Measurements from ENCODE around the gene NRAP. TPM values are rescaled to one million over a fixed set of nuclear protein-coding genes. Genes with fewer than 3 reads are reported as not detected.
A peak's percentile ranks its signal among the peaks of the same experiment; 100 is the strongest.

The NRAP gene
- total RNA-seq, 1 experiment from 2014 or later, result not detected

DNA sequence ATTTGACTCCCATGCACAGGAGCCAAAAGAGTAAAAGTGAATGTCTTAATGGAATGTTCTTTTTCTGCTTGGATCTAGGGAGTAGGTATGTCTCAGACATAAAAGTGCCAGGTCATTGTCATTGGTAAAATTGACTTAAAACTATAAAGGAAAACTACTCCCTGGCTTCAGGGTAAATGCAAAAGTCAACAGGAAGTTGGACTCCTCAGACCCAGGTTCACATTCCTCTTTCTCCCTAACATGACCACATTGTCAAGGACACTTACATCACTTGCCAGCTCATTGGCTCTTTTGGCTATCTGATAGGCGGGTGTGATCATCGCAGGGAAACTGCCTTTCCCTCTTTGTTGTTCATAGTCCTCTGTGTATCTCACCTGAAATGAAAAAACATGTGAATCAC, 13.7 kb downstream of the NRAP start:
- CTCF ChIA-PET, result no interaction called here
- TF ChIP-seq, protein P1, sequence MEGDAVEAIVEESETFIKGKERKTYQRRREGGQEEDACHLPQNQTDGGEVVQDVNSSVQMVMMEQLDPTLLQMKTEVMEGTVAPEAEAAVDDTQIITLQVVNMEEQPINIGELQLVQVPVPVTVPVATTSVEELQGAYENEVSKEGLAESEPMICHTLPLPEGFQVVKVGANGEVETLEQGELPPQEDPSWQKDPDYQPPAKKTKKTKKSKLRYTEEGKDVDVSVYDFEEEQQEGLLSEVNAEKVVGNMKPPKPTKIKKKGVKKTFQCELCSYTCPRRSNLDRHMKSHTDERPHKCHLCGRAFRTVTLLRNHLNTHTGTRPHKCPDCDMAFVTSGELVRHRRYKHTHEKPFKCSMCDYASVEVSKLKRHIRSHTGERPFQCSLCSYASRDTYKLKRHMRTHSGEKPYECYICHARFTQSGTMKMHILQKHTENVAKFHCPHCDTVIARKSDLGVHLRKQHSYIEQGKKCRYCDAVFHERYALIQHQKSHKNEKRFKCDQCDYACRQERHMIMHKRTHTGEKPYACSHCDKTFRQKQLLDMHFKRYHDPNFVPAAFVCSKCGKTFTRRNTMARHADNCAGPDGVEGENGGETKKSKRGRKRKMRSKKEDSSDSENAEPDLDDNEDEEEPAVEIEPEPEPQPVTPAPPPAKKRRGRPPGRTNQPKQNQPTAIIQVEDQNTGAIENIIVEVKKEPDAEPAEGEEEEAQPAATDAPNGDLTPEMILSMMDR (IDR thresholded peaks at IDR 0.05; ENCODE audit: unreplicated experiment), result no peak
- Mint-ChIP-seq H3K4me3 (ENCODE audit: unreplicated experiment) (no peak overlapping the region), H3K27ac (ENCODE audit: low read depth, unreplicated experiment) (no peak overlapping the region), H3K27me3 (ENCODE audit: insufficient read depth, unreplicated experiment) (peaks cover 70% of the 10 kb centered on the region), H3K9me3 (ENCODE audit: unreplicated experiment) (no peaks in the 10 kb centered on the region), H3K36me3 (ENCODE audit: insufficient read depth, unreplicated experiment) (no peaks in the 10 kb centered on the region), H3K4me1 (ENCODE audit: insufficient read depth, unreplicated experiment) (no peaks in the 10 kb centered on the region)
- POLR2A ChIA-PET, result interaction anchor here (0.9 kb wide), 1 partner anchor 183 kb away, joined by 3 read pairs; no protein-coding TSS in a partner anchor
- no TSS peak for BruUV-seq (replicated peaks)
- intact Hi-C loops (cut with micrococcal nuclease), result no loop called here
- DNase-seq (ENCODE audit: unreplicated experiment), result peak; percentile 4

DNA sequence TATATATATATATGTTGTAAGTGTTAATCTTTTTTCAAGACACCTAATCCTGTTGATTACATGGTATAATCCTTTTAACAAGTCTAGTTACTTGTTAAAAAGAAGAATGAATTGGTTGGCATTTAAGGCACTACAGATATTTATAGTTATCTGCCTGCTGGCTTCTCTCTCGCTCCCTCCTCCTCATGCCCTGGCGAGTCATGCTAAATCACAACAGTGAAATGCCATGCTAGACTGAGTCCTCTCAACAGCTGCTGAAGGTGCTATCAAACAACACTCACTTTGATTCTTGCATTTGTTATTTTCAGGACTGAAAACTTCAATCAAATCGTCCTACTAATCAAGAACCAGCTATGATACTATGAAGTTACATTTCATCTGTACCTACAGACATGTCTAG, 15.4 kb downstream of the NRAP start:
- peaks cover 70% of the 10 kb centered on the region for H3K27me3 Mint-ChIP-seq (ENCODE audit: insufficient read depth, unreplicated experiment)
- TF ChIP-seq, protein P1 (IDR thresholded peaks at IDR 0.05; ENCODE audit: unreplicated experiment), result no peak

DNA sequence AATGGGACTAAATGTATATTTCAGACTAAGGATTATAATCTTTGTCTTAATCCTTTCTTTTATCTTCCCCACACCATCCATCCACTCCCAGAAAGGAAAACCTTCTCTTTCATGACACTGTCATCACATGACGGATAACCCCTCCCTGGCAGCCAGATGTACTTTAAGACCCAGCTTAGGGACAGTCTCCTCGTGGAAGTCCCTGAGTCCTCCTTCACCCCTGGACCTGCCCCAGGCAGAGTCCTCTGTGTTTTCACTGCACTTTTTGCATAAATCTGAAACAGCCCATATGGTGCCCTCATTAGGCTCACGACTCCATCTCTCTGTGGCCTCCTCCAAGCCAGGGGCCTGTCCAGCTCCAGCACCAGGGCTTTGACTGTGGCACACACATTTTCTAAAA, 16.0 kb downstream of the NRAP start:
- Mint-ChIP-seq H3K4me3 (ENCODE audit: unreplicated experiment) (no peak overlapping the region), H3K27me3 (ENCODE audit: insufficient read depth, unreplicated experiment) (peaks cover 74% of the 10 kb centered on the region), H3K4me1 (ENCODE audit: insufficient read depth, unreplicated experiment) (no peaks in the 10 kb centered on the region), H3K9me3 (ENCODE audit: unreplicated experiment) (no peaks in the 10 kb centered on the region), H3K27ac (ENCODE audit: low read depth, unreplicated experiment) (no peak overlapping the region), H3K36me3 (ENCODE audit: insufficient read depth, unreplicated experiment) (no peaks in the 10 kb centered on the region)
- TF ChIP-seq, protein P1 (IDR thresholded peaks at IDR 0.05; ENCODE audit: unreplicated experiment), result no peak
- intact Hi-C loops (cut with micrococcal nuclease), result no loop called here
- no peak for DNase-seq (ENCODE audit: unreplicated experiment)
- BruUV-seq (replicated peaks), result no TSS peak
- CTCF ChIA-PET, result no interaction called here
- POLR2A ChIA-PET, result no interaction called here

More for the DNA sequence above, 15.4 kb downstream of the NRAP start:
- H3K9me3 Mint-ChIP-seq (ENCODE audit: unreplicated experiment), result no peaks in the 10 kb centered on the region
- no peaks in the 10 kb centered on the region for H3K36me3 Mint-ChIP-seq (ENCODE audit: insufficient read depth, unreplicated experiment)
- intact Hi-C loops (cut with micrococcal nuclease), result no loop called here
- BruUV-seq (replicated peaks), result no TSS peak
- no peak for DNase-seq (ENCODE audit: unreplicated experiment)
- ChIA-PET CTCF (no interaction called here), POLR2A (interaction anchor here (0.7 kb wide), 1 partner anchor 11 kb away, joined by 3 read pairs; no protein-coding TSS in a partner anchor)
- no peaks in the 10 kb centered on the region for H3K4me1 Mint-ChIP-seq (ENCODE audit: insufficient read depth, unreplicated experiment)
- H3K4me3 Mint-ChIP-seq (ENCODE audit: unreplicated experiment), result no peak overlapping the region
- H3K27ac Mint-ChIP-seq (ENCODE audit: low read depth, unreplicated experiment), result no peak overlapping the region

DNA sequence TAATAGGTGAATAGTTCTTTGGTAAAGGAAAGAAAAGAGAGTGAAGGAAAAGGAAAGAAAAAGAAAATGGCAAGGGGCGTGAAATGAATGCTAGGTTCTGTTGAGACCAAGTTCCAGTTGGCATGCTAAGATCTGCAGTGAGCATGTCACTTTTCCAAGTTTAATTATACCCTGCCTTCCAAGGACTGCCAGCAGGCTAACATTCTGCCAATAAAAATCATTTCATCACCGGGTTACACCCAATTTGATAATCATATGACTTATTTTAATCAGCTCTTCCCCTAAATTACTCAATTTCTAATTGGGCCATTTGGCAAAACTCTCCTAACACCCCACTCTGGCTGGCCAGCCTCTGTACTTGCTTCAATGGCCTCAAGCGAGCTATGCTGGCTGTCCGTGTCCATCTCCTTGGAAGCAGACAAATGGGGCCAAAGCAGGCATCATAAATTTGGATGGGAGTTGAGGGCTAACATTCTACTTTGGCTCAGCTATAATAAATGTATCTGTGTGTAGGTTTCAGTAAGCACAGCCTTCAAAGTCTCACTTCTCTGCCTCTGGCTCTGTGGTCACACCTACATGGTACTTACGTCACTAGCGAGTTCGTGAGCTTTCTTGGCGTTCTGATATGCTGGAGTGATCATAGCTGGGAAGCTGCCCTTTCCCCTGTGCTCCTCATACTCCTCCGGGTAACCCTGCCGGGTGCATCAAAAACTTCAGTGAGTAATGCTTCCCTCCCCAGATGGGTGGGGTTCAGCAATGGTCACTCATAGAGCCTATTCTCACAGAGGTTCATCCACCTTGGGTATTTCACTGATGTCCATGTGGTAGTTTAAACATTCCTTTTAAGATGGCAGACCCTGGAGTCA, 17.3 kb downstream of the NRAP start:
- no TSS peak for BruUV-seq (replicated peaks)
- POLR2A ChIA-PET, result no interaction called here
- TF ChIP-seq, protein P1 (IDR thresholded peaks at IDR 0.05; ENCODE audit: unreplicated experiment), result no peak
- no peak overlapping the region for H3K4me3 Mint-ChIP-seq (ENCODE audit: unreplicated experiment)
- CTCF ChIA-PET, result interaction anchor here (1.0 kb wide), 1 partner anchor 31 kb away, joined by 3 read pairs; no protein-coding TSS in a partner anchor
- H3K9me3 Mint-ChIP-seq (ENCODE audit: unreplicated experiment), result no peaks in the 10 kb centered on the region
- H3K27ac Mint-ChIP-seq (ENCODE audit: low read depth, unreplicated experiment), result no peak overlapping the region
- peaks cover 83% of the 10 kb centered on the region for H3K27me3 Mint-ChIP-seq (ENCODE audit: insufficient read depth, unreplicated experiment)
- intact Hi-C loops (cut with micrococcal nuclease), result no loop called here
- DNase-seq (ENCODE audit: unreplicated experiment), result no peak
- no peaks in the 10 kb centered on the region for H3K36me3 Mint-ChIP-seq (ENCODE audit: insufficient read depth, unreplicated experiment)
- no peaks in the 10 kb centered on the region for H3K4me1 Mint-ChIP-seq (ENCODE audit: insufficient read depth, unreplicated experiment)

Data from MCF 10A (cell line).